K562 (cell line): ENCODE measurements around the gene ABCB4.

Source experiments
- CTCF ChIP-seq, 3 experiments: IDR thresholded peaks in 2 of 3; conservative IDR thresholded peaks in 1 of 3; 2 replicates each; pipeline ENCODE4 v1.5.1; 2011 to 2012; ENCODE audit warnings: low read length in 3 of 3, mild to moderate bottlenecking in 3 of 3, control low read depth in 2 of 3, improper control_type of control experiment in 1 of 3, inconsistent platforms in 1 of 3, low read depth in 1 of 3, mixed read lengths in 1 of 3, moderate library complexity in 1 of 3; ENCODE audit not compliant: insufficient read depth in 2 of 3
- EHMT2 ChIP-seq: fragments of 450-650 bp; IDR thresholded peaks from 2 replicates; pipeline ENCODE4 v1.6.1; 2018; ENCODE audit warnings: antibody characterized with exemption
- HCFC1 ChIP-seq: IDR thresholded peaks from 2 replicates; pipeline ENCODE4 v1.6.1; 2012; ENCODE audit warnings: low read depth, low read length, improper control_type of control experiment
- LCOR ChIP-seq: sonication (generic); formaldehyde crosslinking; IDR thresholded peaks from 2 replicates; pipeline ENCODE4 v1.8.0; 2022; ENCODE audit warnings: mild to moderate bottlenecking, missing genetic modification reagents
- PHTF2 ChIP-seq: fragments of 250-450 bp; sonication (Bioruptor Pico); IDR thresholded peaks from 2 replicates; pipeline ENCODE4 v1.5.0; 2021; ENCODE audit warnings: mild to moderate bottlenecking
- XRCC5 ChIP-seq: fragments of 200-400 bp; formaldehyde crosslinking; IDR thresholded peaks from 2 replicates; pipeline ENCODE4 v1.6.1; 2017; ENCODE audit warnings: low read depth, mild to moderate bottlenecking, low read length
- ZBTB17 ChIP-seq: fragments of 450-650 bp; formaldehyde crosslinking; IDR thresholded peaks from 2 replicates; pipeline ENCODE4 v1.4.0; 2020; ENCODE audit warnings: mild to moderate bottlenecking
- ZNF174 ChIP-seq: fragments of 250-450 bp; sonication (Bioruptor Pico); IDR thresholded peaks from 2 replicates; pipeline ENCODE4 v1.4.0; 2020; ENCODE audit warnings: mild to moderate bottlenecking
- TF ChIP-seq, protein P1 (sequence below), 2 experiments: fragments of 450-650 bp; formaldehyde crosslinking in 1 of 2; IDR thresholded peaks; 2 replicates each; pipeline versions ENCODE4 v1.4.0 to v1.6.1; 2014 to 2020; ENCODE audit warnings: mild to moderate bottlenecking in 2 of 2, borderline replicate concordance in 1 of 2, low read depth in 1 of 2

GRCh38 chr7:87424075-87424474 is 51.4 kb downstream of the ABCB4 start:
- TF ChIP-seq EHMT2 (no peak), HCFC1 (no peak), ZBTB17 (CRISPR knock-in tag) (no peak), CTCF (IDR thresholded peaks at IDR 0.05 in 2 of 3, conservative IDR thresholded peaks at IDR 0.05 in 1 of 3; ENCODE audit: insufficient read depth in 2 of 3, low read depth in 1 of 3, low read length in 3 of 3) (no peak), ZNF174 (CRISPR knock-in tag) (no peak), LCOR (no peak), PHTF2 (CRISPR knock-in tag) (no peak), XRCC5 (no peak)
- TF ChIP-seq, protein P1, sequence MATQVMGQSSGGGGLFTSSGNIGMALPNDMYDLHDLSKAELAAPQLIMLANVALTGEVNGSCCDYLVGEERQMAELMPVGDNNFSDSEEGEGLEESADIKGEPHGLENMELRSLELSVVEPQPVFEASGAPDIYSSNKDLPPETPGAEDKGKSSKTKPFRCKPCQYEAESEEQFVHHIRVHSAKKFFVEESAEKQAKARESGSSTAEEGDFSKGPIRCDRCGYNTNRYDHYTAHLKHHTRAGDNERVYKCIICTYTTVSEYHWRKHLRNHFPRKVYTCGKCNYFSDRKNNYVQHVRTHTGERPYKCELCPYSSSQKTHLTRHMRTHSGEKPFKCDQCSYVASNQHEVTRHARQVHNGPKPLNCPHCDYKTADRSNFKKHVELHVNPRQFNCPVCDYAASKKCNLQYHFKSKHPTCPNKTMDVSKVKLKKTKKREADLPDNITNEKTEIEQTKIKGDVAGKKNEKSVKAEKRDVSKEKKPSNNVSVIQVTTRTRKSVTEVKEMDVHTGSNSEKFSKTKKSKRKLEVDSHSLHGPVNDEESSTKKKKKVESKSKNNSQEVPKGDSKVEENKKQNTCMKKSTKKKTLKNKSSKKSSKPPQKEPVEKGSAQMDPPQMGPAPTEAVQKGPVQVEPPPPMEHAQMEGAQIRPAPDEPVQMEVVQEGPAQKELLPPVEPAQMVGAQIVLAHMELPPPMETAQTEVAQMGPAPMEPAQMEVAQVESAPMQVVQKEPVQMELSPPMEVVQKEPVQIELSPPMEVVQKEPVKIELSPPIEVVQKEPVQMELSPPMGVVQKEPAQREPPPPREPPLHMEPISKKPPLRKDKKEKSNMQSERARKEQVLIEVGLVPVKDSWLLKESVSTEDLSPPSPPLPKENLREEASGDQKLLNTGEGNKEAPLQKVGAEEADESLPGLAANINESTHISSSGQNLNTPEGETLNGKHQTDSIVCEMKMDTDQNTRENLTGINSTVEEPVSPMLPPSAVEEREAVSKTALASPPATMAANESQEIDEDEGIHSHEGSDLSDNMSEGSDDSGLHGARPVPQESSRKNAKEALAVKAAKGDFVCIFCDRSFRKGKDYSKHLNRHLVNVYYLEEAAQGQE (IDR thresholded peaks at IDR 0.05; ENCODE audit: borderline replicate concordance): no peak
- TF ChIP-seq, protein P1 (CRISPR knock-in tag; IDR thresholded peaks at IDR 0.05; ENCODE audit: low read depth): no peak
